H1 (cell line): ENCODE results near the gene PRR33. TPM values are rescaled to one million over a fixed set of nuclear protein-coding genes. Genes with fewer than 3 reads are reported as not detected.

ENCODE experiments used
- CTCF ChIA-PET: fragments of 300-600 bp; sonication (Branson Sonifier 250); formaldehyde crosslinking; loops from one replicate; lab custom pipeline; 2021; ENCODE audit not compliant: partially characterized antibody; lab: Charles Lee
- POLR2A ChIA-PET: fragments of 300-600 bp; sonication (Branson Sonifier 250); formaldehyde crosslinking; loops from one replicate; lab custom pipeline; 2021; ENCODE audit warnings: inconsistent platforms; ENCODE audit not compliant: partially characterized antibody; lab: Charles Lee
- DNase-seq, 2 experiments: peaks; one replicate each; pipeline versions ENCODE4 v3.0.0 to v3.0.0-alpha.2; 2010 to 2022; ENCODE audit warnings: low spot score in 2 of 2, low read depth in 1 of 2, mixed read lengths in 1 of 2
- FAIRE-seq: peaks from 2 replicates; lab custom pipeline; 2011; peaks lifted over from hg19 to GRCh38; lab: Jason Lieb, UNC
- H2AFZ ChIP-seq: 2 replicates; pipeline ENCODE4 v1.8.1; 2012; ENCODE audit warnings: low read length, inconsistent platforms
- H2AK5ac ChIP-seq: 2 replicates; pipeline ENCODE4 v1.6.1; 2013; ENCODE audit warnings: low read depth, low read length
- H2BK120ac ChIP-seq: replicated peaks from 2 replicates; pipeline ENCODE3; 2013; ENCODE audit warnings: low read depth, low read length, inconsistent platforms
- H2BK12ac ChIP-seq: 2 replicates; pipeline ENCODE4 v1.6.1; 2013; ENCODE audit warnings: low read depth, low read length
- H2BK15ac ChIP-seq: 2 replicates; pipeline ENCODE4 v1.6.1; 2013; ENCODE audit warnings: low read length
- H2BK20ac ChIP-seq: 2 replicates; pipeline ENCODE4 v1.6.1; 2013; ENCODE audit warnings: low read length
- H2BK5ac ChIP-seq: 2 replicates; pipeline ENCODE4 v1.6.1; 2013; ENCODE audit warnings: low read depth, low read length
- H3K14ac ChIP-seq: 2 replicates; pipeline ENCODE4 v1.6.1; 2013; ENCODE audit warnings: inconsistent platforms; ENCODE audit not compliant: insufficient read length
- H3K18ac ChIP-seq: 2 replicates; pipeline ENCODE4 v1.6.1; 2013; ENCODE audit warnings: low read length; ENCODE audit errors: extremely low read depth
- H3K23ac ChIP-seq: 2 replicates; pipeline ENCODE4 v1.6.1; 2013; ENCODE audit warnings: inconsistent platforms; ENCODE audit not compliant: insufficient read length
- H3K23me2 ChIP-seq: 2 replicates; pipeline ENCODE4 v1.6.1; 2013; ENCODE audit warnings: low read depth, low read length
- H3K27ac ChIP-seq: 2 replicates; pipeline ENCODE4 v1.6.1; 2011; ENCODE audit warnings: low read depth, low read length, inconsistent platforms
- H3K27me3 ChIP-seq, 4 experiments: replicated peaks in 1 of 4; 1 replicate in 1 of 4; 2 replicates in 3 of 4; pipeline versions ENCODE4 v1.6.1 to v1.8.1; 2011 to 2013; ENCODE audit warnings: low read length in 3 of 4, mild to moderate bottlenecking in 3 of 4, inconsistent platforms in 2 of 4, mixed read lengths in 2 of 4, moderate library complexity in 1 of 4; ENCODE audit not compliant: control insufficient read depth in 3 of 4, insufficient read depth in 3 of 4; ENCODE audit errors: extremely low read depth in 1 of 4
- H3K36me3 ChIP-seq, 4 experiments: 2 replicates each; pipeline versions ENCODE4 v1.6.1 to v1.8.1; 2011 to 2013; ENCODE audit warnings: mild to moderate bottlenecking in 4 of 4, low read length in 3 of 4, moderate library complexity in 2 of 4, control low read depth in 1 of 4, inconsistent platforms in 1 of 4; ENCODE audit not compliant: insufficient read depth in 4 of 4, control insufficient read depth in 2 of 4
- H3K4ac ChIP-seq: replicated peaks from 2 replicates; pipeline ENCODE3; 2013; ENCODE audit warnings: low read length, low read depth, mixed read lengths, inconsistent platforms; ENCODE audit not compliant: insufficient read length
- H3K4me1 ChIP-seq, 4 experiments: replicated peaks in 1 of 4; 1 replicate in 1 of 4; 2 replicates in 3 of 4; pipeline versions ENCODE4 v1.6.1 to v1.8.1; 2011 to 2013; ENCODE audit warnings: low read length in 3 of 4, inconsistent platforms in 2 of 4, mixed read lengths in 1 of 4; ENCODE audit not compliant: insufficient read depth in 4 of 4, control insufficient read depth in 3 of 4
- H3K4me2 ChIP-seq, 2 experiments: 2 replicates each; pipeline versions ENCODE4 v1.6.1 to v1.8.1; 2011 to 2013; ENCODE audit warnings: low read depth in 2 of 2, low read length in 2 of 2, control low read depth in 1 of 2, inconsistent platforms in 1 of 2, mild to moderate bottlenecking in 1 of 2; ENCODE audit not compliant: insufficient read depth in 1 of 2
- H3K4me3 ChIP-seq, 4 experiments: fragments of 200-600, 300-600 bp in 1 of 4; sonication (generic), shearing (Covaris generic), sonication (Bioruptor Twin) in 1 of 4; 2 replicates each; pipeline versions ENCODE4 v1.5.1 to v1.8.1; 2011 to 2016; ENCODE audit warnings: low read length in 4 of 4, low read depth in 3 of 4, control low read depth in 2 of 4, inconsistent platforms in 2 of 4, mild to moderate bottlenecking in 2 of 4, mixed read lengths in 1 of 4, moderate library complexity in 1 of 4; ENCODE audit not compliant: insufficient read depth in 2 of 4; ENCODE audit errors: extremely low read depth in 1 of 4
- H3K56ac ChIP-seq: replicated peaks from 2 replicates; pipeline ENCODE3; 2013; ENCODE audit warnings: low read depth, mild to moderate bottlenecking, mixed read lengths, low read length, inconsistent platforms; ENCODE audit not compliant: insufficient read length
- H3K79me1 ChIP-seq: 2 replicates; pipeline ENCODE4 v1.6.1; 2013; ENCODE audit warnings: low read depth, low read length, control low read depth
- H3K79me2 ChIP-seq, 2 experiments: 2 replicates each; pipeline versions ENCODE4 v1.6.1 to v1.8.1; 2012 to 2013; ENCODE audit warnings: low read length in 2 of 2, mild to moderate bottlenecking in 2 of 2, inconsistent platforms in 1 of 2; ENCODE audit not compliant: insufficient read depth in 2 of 2, control insufficient read depth in 1 of 2
- H3K9ac ChIP-seq, 4 experiments: replicated peaks in 1 of 4; 1 replicate in 1 of 4; 2 replicates in 3 of 4; pipeline versions ENCODE4 v1.6.1 to v1.8.1; 2011 to 2013; ENCODE audit warnings: low read depth in 3 of 4, low read length in 3 of 4, control low read depth in 2 of 4, mild to moderate bottlenecking in 2 of 4, moderate library complexity in 2 of 4, inconsistent platforms in 1 of 4; ENCODE audit errors: extremely low read depth in 1 of 4
- H3K9me3 ChIP-seq, 2 experiments: 2 replicates each; pipeline versions ENCODE4 v1.6.1 to v1.8.1; 2012 to 2013; ENCODE audit warnings: mild to moderate bottlenecking in 2 of 2, moderate library complexity in 2 of 2, control low read depth in 1 of 2, inconsistent platforms in 1 of 2, low read depth in 1 of 2, low read length in 1 of 2, mixed read lengths in 1 of 2; ENCODE audit not compliant: insufficient read depth in 2 of 2
- H4K20me1 ChIP-seq, 2 experiments: replicated peaks in 1 of 2; 2 replicates each; pipeline versions ENCODE3 to v1.8.1; 2011 to 2013; ENCODE audit warnings: inconsistent platforms in 2 of 2, low read length in 2 of 2, mild to moderate bottlenecking in 1 of 2; ENCODE audit not compliant: insufficient read depth in 2 of 2, control insufficient read depth in 1 of 2
- H4K5ac ChIP-seq: 2 replicates; pipeline ENCODE4 v1.6.1; 2013; ENCODE audit warnings: low read length, low read depth, mixed read lengths, inconsistent platforms; ENCODE audit not compliant: insufficient read length
- H4K8ac ChIP-seq: 2 replicates; pipeline ENCODE4 v1.8.0; 2013; ENCODE audit warnings: mild to moderate bottlenecking, moderate library complexity, low read length, inconsistent platforms; ENCODE audit not compliant: insufficient read depth; ENCODE audit errors: extremely low read depth
- H4K91ac ChIP-seq: replicated peaks from 2 replicates; pipeline ENCODE3; 2013; ENCODE audit warnings: low read length, mixed read lengths, inconsistent platforms; ENCODE audit not compliant: insufficient read length
- CREB1 ChIP-seq: IDR thresholded peaks from 2 replicates; pipeline ENCODE4 v1.6.1; 2012; ENCODE audit warnings: inconsistent platforms
- FOSL1 ChIP-seq: IDR thresholded peaks from 2 replicates; pipeline ENCODE4 v1.6.1; 2011; ENCODE audit warnings: mild to moderate bottlenecking, low read depth, low read length, moderate library complexity; ENCODE audit not compliant: insufficient read depth
- KDM4A ChIP-seq: IDR thresholded peaks from one replicate; pipeline ENCODE4 v1.7.1; 2012; ENCODE audit warnings: low read depth, mild to moderate bottlenecking, moderate library complexity, low read length, inconsistent platforms; ENCODE audit not compliant: severe bottlenecking
- MAFK ChIP-seq: IDR thresholded peaks from 2 replicates; pipeline ENCODE4 v1.6.1; 2012; ENCODE audit warnings: low read depth, mild to moderate bottlenecking, improper control_type of control experiment, low read length
- NRF1 ChIP-seq: IDR thresholded peaks from 2 replicates; pipeline ENCODE4 v1.6.1; 2011; ENCODE audit warnings: mild to moderate bottlenecking, low read depth, low read length, improper control_type of control experiment
- PHF8 ChIP-seq: fragments of 200-600 bp; sonication (generic); conservative IDR thresholded peaks from 2 replicates; pipeline ENCODE4 v1.7.1; 2012; ENCODE audit warnings: low read depth, mild to moderate bottlenecking, inconsistent platforms, low read length, moderate library complexity
- RAD21 ChIP-seq, 2 experiments: IDR thresholded peaks in 1 of 2; conservative IDR thresholded peaks in 1 of 2; 2 replicates each; pipeline ENCODE4 v1.6.1; 2011; ENCODE audit warnings: low read depth in 2 of 2, low read length in 2 of 2, improper control_type of control experiment in 1 of 2, inconsistent platforms in 1 of 2, mild to moderate bottlenecking in 1 of 2, moderate library complexity in 1 of 2
- RBBP5 ChIP-seq: IDR thresholded peaks from 2 replicates; pipeline ENCODE4 v1.7.1; 2012; ENCODE audit warnings: low read depth, mild to moderate bottlenecking, inconsistent platforms, low read length, moderate library complexity, borderline replicate concordance
- SIX5 ChIP-seq: IDR thresholded peaks from 2 replicates; pipeline ENCODE4 v1.6.1; 2011; ENCODE audit warnings: mild to moderate bottlenecking, low read depth, low read length
- SRF ChIP-seq: IDR thresholded peaks from 2 replicates; pipeline ENCODE4 v1.6.1; 2011; ENCODE audit warnings: mild to moderate bottlenecking, low read depth, low read length, moderate library complexity
- TAF1 ChIP-seq: IDR thresholded peaks from 2 replicates; pipeline ENCODE4 v1.6.1; 2011; ENCODE audit warnings: mild to moderate bottlenecking, low read depth, low read length
- TBP ChIP-seq: IDR thresholded peaks from 2 replicates; pipeline ENCODE4 v1.6.1; 2011; ENCODE audit warnings: low read depth, low read length, improper control_type of control experiment
- WGBS, 2 experiments: shearing (Covaris generic) in 1 of 2; methylation state at CpG; one replicate each; pipeline versions ENCODE4 v1.1.6 to v1.1.7; 2013 to 2015; ENCODE audit warnings: low lambda C conversion rate in 2 of 2, mixed read lengths in 2 of 2, inconsistent platforms in 1 of 2, low coverage in 1 of 2, missing lambda C conversion rate in 1 of 2; ENCODE audit not compliant: insufficient replicate concordance in 2 of 2, insufficient coverage in 1 of 2, insufficient read length in 1 of 2; ENCODE audit errors: extremely low coverage in 1 of 2, missing lambda C conversion rate in 1 of 2; 5-methylcytosine and 5-hydroxymethylcytosine counted together
- polyA plus RNA-seq, 7 experiments: library from polyadenylated mRNA; depleted of rRNA in 3 of 7; stranded (reverse) in 5 of 7; unstranded in 2 of 7; fragments of >200 nt in 5 of 7; fragments of 200-250 nt in 2 of 7; gene quantifications; 1 replicate in 5 of 7; 2 replicates in 1 of 7; 4 replicates in 1 of 7; pipeline versions ENCODE4 v1.2.1 to v1.2.3, GENCODE V29; 2011 to 2013; ENCODE audit warnings: missing spikeins in 2 of 7, mixed read lengths in 2 of 7
- total RNA-seq: library from RNA; stranded (reverse); fragmentation: NEBNext Ultra II Directional; extraction: Animal tissue kit (Norgen Biotek cat#: 25700); gene quantifications from 2 replicates; pipeline ENCODE4 v1.2.1, GENCODE V29; 2021
- TF ChIP-seq, protein P1 (sequence below): IDR thresholded peaks from 2 replicates; pipeline ENCODE4 v1.6.1; 2012; ENCODE audit warnings: inconsistent platforms

Gene PRR33
- total and polyA plus RNA-seq, 2 of the 8 experiments (the other 6 are each of a cell fraction or from before 2014, with no cell fraction given): 0.02 TPM; not detected in 1

DNA sequence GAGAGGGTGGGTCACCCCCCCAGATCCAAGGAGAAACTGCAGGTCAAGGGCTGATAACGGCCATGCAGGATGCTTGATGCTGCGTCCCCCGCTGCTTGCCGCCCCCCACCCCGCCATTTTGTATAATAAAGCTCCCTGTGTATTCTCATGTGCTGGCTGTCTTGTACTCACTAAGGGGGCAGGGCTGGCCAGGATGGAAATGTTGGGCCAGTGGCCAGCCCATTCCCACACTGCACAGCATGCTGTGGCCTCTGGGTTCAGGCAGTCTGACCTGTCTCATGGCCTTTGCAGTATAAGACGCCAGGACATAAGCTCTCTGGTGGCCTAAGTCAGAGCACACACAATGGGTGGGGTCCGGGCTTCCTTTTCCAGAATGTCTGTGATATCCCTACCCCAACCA lies 421 bp upstream of the PRR33 start:
- WGBS, 2 experiments: 93% methylated on average over 6 of the region's 7 CpGs; no CpG with 5 or more reads in 1 of the 2 experiments
- FAIRE-seq: no peak
- TF ChIP-seq SRF (no peak), TAF1 (no peak), RBBP5 (no peak), PHF8 (no peak), SIX5 (no peak), RAD21 (IDR thresholded peaks at IDR 0.05 in 1 of 2, conservative IDR thresholded peaks at IDR 0.05 in 1 of 2; ENCODE audit: low read depth in 2 of 2, low read length in 2 of 2) (no peak), MAFK (no peak), FOSL1 (no peak), NRF1 (no peak), TBP (no peak), CREB1 (no peak), KDM4A (no peak)
- TF ChIP-seq, protein P1, sequence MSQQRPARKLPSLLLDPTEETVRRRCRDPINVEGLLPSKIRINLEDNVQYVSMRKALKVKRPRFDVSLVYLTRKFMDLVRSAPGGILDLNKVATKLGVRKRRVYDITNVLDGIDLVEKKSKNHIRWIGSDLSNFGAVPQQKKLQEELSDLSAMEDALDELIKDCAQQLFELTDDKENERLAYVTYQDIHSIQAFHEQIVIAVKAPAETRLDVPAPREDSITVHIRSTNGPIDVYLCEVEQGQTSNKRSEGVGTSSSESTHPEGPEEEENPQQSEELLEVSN: no peak

More for the DNA sequence above, 421 bp upstream of the PRR33 start:
- Histone ChIP-seq H2BK120ac (no peak overlapping the region), H3K79me1 (no peaks in the 10 kb centered on the region), H3K56ac (no peak overlapping the region), H2BK5ac (no peak overlapping the region), H3K4me2 (no peak overlapping the region), H2AFZ (no peak overlapping the region), H2AK5ac (no peak overlapping the region), H3K4me1 (no peaks in the 10 kb centered on the region), H3K9ac (no peak overlapping the region), H3K23ac (no peak overlapping the region), H3K23me2 (peaks cover 15% of the 10 kb centered on the region; the same call in 1 of the 2 replicates), H3K4me3 (no peak overlapping the region), H3K36me3 (no peaks in the 10 kb centered on the region), H2BK15ac (no peak overlapping the region), H4K20me1 (peaks cover 0 to 4% of the 10 kb centered on the region in 2 experiments), H3K79me2 (no peaks in the 10 kb centered on the region), H4K8ac (no peak overlapping the region; the same call in 1 of the 2 replicates), H4K5ac (no peak overlapping the region), H3K27ac (no peak overlapping the region), H2BK12ac (no peak overlapping the region), H2BK20ac (no peak overlapping the region), H3K4ac (no peak overlapping the region), H3K18ac (no peak overlapping the region), H3K9me3 (no peaks in the 10 kb centered on the region), H4K91ac (no peak overlapping the region), H3K14ac (no peak overlapping the region), H3K27me3 (no peaks in the 10 kb centered on the region; a peak in 1 of 7 replicates)
- no peak for DNase-seq
- ChIA-PET CTCF (interaction anchor here (0.6 to 3.0 kb wide), 7 partner anchors 10 to 498 kb away, joined by 3 to 36 read pairs (median 11); partner anchors contain the start of gene TNNT3), POLR2A (no interaction called here)
